HFF-Myc (cell line): ENCODE data around the gene PLD4.

ENCODE experiments used
- DNase-seq: peaks from one replicate; pipeline ENCODE4 v3.0.0-alpha.2; 2011; ENCODE audit warnings: low read depth; ENCODE audit errors: extremely low read depth
- H3K4me3 ChIP-seq: replicated peaks from 2 replicates; pipeline ENCODE4 v1.5.1; 2011; ENCODE audit warnings: low read depth, mild to moderate bottlenecking, control low read depth, low read length
- TF ChIP-seq, protein P1 (sequence below): IDR thresholded peaks from 2 replicates; pipeline ENCODE4 v1.5.1; 2012; ENCODE audit warnings: mild to moderate bottlenecking, low read depth, low read length, control low read depth; ENCODE audit errors: missing control alignments

Gene PLD4

GRCh38 chr14:104966981-104967385, 42.3 kb downstream of the PLD4 start:
- TF ChIP-seq, protein P1, sequence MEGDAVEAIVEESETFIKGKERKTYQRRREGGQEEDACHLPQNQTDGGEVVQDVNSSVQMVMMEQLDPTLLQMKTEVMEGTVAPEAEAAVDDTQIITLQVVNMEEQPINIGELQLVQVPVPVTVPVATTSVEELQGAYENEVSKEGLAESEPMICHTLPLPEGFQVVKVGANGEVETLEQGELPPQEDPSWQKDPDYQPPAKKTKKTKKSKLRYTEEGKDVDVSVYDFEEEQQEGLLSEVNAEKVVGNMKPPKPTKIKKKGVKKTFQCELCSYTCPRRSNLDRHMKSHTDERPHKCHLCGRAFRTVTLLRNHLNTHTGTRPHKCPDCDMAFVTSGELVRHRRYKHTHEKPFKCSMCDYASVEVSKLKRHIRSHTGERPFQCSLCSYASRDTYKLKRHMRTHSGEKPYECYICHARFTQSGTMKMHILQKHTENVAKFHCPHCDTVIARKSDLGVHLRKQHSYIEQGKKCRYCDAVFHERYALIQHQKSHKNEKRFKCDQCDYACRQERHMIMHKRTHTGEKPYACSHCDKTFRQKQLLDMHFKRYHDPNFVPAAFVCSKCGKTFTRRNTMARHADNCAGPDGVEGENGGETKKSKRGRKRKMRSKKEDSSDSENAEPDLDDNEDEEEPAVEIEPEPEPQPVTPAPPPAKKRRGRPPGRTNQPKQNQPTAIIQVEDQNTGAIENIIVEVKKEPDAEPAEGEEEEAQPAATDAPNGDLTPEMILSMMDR: no peak
- no peak overlapping the region for H3K4me3 ChIP-seq
- no peak for DNase-seq

DNA sequence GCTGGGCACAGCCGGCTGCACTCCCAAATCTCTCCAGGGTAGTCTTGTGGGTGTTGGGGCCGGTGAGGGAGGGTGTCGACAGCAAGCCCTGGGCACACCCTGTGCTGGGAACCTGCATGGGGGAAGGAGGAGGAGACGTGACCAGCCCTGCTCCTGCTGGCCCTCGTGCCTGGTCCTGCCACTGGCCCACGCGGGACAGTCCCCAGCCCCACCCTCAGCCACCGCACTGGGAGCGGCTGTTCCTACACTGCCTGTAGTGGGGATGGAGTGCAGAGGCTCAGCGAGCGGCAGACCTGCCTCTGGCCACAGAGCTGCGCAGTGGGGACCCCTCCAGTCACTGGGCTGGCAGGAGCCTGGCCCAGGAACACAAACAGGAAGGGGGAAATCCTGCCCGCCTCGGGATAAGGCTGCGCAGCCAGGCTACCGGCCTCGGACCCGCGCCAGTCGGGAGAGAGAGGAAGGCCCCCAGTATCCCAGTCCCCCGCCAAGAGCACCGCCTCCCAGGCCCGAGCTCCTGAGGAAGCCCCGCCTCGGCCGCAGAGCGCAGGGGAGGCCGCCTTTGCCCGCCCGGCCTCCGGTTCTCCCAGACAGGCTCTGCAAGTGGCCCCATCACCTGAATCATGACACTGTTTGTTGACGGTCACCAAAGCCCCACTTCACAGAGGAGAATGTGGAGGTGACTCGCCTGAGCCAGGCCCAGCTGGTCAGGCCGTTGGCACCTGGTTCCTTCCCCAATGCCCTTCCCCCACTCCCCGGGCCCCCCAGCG, 42.9 kb downstream of the PLD4 start:
- H3K4me3 ChIP-seq: peak overlapping the region; percentile 20
- TF ChIP-seq, protein P1: no peak
- no peak for DNase-seq

- TF ChIP-seq, protein P1: no peak
- no peak for DNase-seq
- peak overlapping the region; percentile 20; the same call in 1 of the 2 replicates for H3K4me3 ChIP-seq
These were observed 43.5 kb downstream of the PLD4 start for GRCh38 chr14:104968153-104968527.

DNA sequence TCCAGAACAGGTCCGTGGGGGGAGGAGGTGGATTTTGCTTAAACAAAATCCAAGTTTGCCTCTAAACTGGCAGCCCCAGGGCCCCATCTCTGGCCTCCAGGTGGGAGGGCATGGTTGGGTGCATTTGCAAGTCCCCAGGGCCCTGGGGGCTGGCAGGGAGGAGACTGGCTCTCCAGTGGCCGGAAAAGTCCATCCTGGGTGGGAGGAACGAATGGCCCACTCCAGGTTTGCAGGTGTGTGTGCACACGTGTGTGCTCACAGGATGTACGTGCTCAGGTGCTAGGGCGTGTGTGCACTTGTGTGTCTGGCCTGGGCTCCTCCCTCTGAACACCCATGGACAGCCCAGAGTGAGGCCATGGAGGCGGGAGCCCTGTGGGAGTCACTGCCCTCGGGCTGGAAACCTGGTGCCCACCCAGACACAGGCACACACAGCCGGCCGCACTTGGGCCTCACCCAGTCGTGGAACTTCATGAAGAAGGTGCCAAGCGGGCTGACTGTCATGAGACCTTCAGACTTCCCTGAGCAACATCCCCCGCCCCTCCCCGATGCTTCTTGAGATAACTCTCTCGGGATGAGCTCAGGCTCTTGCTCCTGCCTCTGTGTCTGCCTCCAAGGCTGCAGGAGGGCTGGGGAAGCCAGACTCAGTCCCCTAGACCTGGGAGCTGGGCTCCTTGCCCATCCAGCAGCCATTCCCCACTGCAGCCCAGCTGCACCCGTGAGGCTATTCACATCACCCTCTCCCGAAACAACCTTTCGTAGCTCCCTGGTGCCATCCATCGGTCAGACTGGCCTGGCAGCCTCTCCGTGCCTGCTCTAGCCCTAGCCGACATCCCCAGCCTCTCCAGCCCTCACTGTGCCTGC, 44.1 kb downstream of the PLD4 start:
- TF ChIP-seq, protein P1: peak; percentile 19
- DNase-seq: no peak
- H3K4me3 ChIP-seq: no peak overlapping the region

- H3K4me3 ChIP-seq: peak overlapping the region; percentile 16
- TF ChIP-seq, protein P1: no peak
- DNase-seq: no peak
These were observed 45.1 kb downstream of the PLD4 start for GRCh38 chr14:104969741-104970230.

- TF ChIP-seq, protein P1: no peak
- peak; percentile 59 for DNase-seq
- H3K4me3 ChIP-seq: peak overlapping the region; percentile 16
These were observed 45.8 kb downstream of the PLD4 start for GRCh38 chr14:104970231-104971068.
